ENCODE results near the gene MPEG1. TPM values are rescaled to one million over a fixed set of nuclear protein-coding genes. Genes with fewer than 3 reads are reported as not detected.

The MPEG1 gene
- not detected in 2 replicates for polyA plus RNA-seq (2011; rRNA removed)
- not detected in 2 replicates for polyA plus RNA-seq (2012; cell fraction: cytosol; rRNA removed)
- polyA plus RNA-seq (2012; cell fraction: nucleus; rRNA removed), result not detected in 2 replicates
- polyA plus RNA-seq (2017; fragmentation: RNase III; extraction: RNeasy Plus Mini Kit Qiagen cat#74134 plus additional on column Dnase treatment), result not detected in 3 replicates
- not detected in 2 replicates for polyA minus RNA-seq (2011; rRNA and poly(A)+ RNA removed)

- H3K27ac ChIP-seq, result no peak within 1 kb of the TSS
- no peak for TF ChIP-seq SREBF2 (IDR thresholded peaks at IDR 0.05)
- no peak for TF ChIP-seq FOXS1 (CRISPR knock-in tag; IDR thresholded peaks at IDR 0.05)
- no peak for TF ChIP-seq NR3C1 (IDR thresholded peaks at IDR 0.05)
- no peak for TF ChIP-seq TP53 (CRISPR knock-in tag; IDR thresholded peaks at IDR 0.05)
- TF ChIP-seq EP300 (IDR thresholded peaks at IDR 0.05), result no peak
- no peak for TF ChIP-seq CEBPB (IDR thresholded peaks at IDR 0.05)
- TF ChIP-seq NFE2L2 (conservative IDR thresholded peaks at IDR 0.05; ENCODE audit: low read length), result no peak
- no peak for TF ChIP-seq CBX2 (IDR thresholded peaks at IDR 0.05; ENCODE audit: borderline replicate concordance, low read depth)
- TF ChIP-seq JUNB (IDR thresholded peaks at IDR 0.05), result no peak
- TF ChIP-seq MAX (IDR thresholded peaks at IDR 0.05), result no peak
- TF ChIP-seq ESRRA (IDR thresholded peaks at IDR 0.05; ENCODE audit: borderline replicate concordance, low read length), result no peak
- no peak for TF ChIP-seq REST (IDR thresholded peaks at IDR 0.05)
- no peak for TF ChIP-seq FOSL2 (IDR thresholded peaks at IDR 0.05)
- TF ChIP-seq FOSL2 (CRISPR knock-in tag; IDR thresholded peaks at IDR 0.05), result no peak
- no peak for TF ChIP-seq EHMT2 (IDR thresholded peaks at IDR 0.05; ENCODE audit: low read depth)
- no peak for TF ChIP-seq RARB (CRISPR knock-in tag; IDR thresholded peaks at IDR 0.05)
- no peak for TF ChIP-seq TFCP2L1 (CRISPR knock-in tag; IDR thresholded peaks at IDR 0.05)
- TF ChIP-seq PBX3 (IDR thresholded peaks at IDR 0.05), result no peak
- no peak for TF ChIP-seq FOSB (CRISPR knock-in tag; IDR thresholded peaks at IDR 0.05)
- no peak within 1 kb of the TSS for H3K4me3 ChIP-seq
- no peak for ATAC-seq
- peaks cover 4% of the 10 kb centered on the region; the same call in 1 of the 3 replicates for H3K4me1 ChIP-seq
- ChIA-PET POLR2A (no interaction called here), CTCF (interaction anchor here (1.0 to 1.7 kb wide), 5 partner anchors 41 to 217 kb away, joined by 3 to 5 read pairs (median 4); partner anchors contain the start of gene DTX4)
- H3K9me3 ChIP-seq, result no peaks in the 10 kb centered on the region
- 17% methylated on average over 10 of the region's 10 CpGs for WGBS (ENCODE audit: missing lambda C conversion rate)
- DNase-seq (ENCODE audit: low read depth in 1 of 2, low spot score in 1 of 2), result no peak
- no peak within 1 kb of the TSS for H3K4me2 ChIP-seq
- FAIRE-seq, result no peak
Measured at GRCh38 chr11:59212744-59213631, at the start of gene MPEG1. Gene MPEG1, minus strand, starts transcription at chr11:59212927. Its CDS starts 62 bp downstream, at chr11:59212865.

GRCh38 chr11:59262177-59262818 is 49.6 kb upstream of the MPEG1 start:
- POLR2A ChIA-PET, result no interaction called here
- CTCF ChIA-PET, result interaction anchor here (1.2 kb wide), 1 partner anchor 13 kb away, joined by 3 read pairs; no protein-coding TSS in a partner anchor
- FAIRE-seq (no peak), DNase-seq (ENCODE audit: low read depth in 1 of 2, low spot score in 1 of 2) (no peak), ATAC-seq (no peak)
- Histone ChIP-seq H3K4me3 (no peak overlapping the region), H3K4me2 (no peak overlapping the region), H3K9me3 (no peaks in the 10 kb centered on the region), H3K4me1 (no peaks in the 10 kb centered on the region), H3K27ac (no peak overlapping the region)
- TF ChIP-seq MAX (IDR thresholded peaks at IDR 0.05) (no peak), NPAS2 (CRISPR knock-in tag; IDR thresholded peaks at IDR 0.05; ENCODE audit: borderline replicate concordance) (no peak), E2F6 (IDR thresholded peaks at IDR 0.05; ENCODE audit: borderline replicate concordance, low read depth) (no peak), HOXA7 (CRISPR knock-in tag; IDR thresholded peaks at IDR 0.05) (no peak), ESRRA (IDR thresholded peaks at IDR 0.05; ENCODE audit: borderline replicate concordance, low read length) (no peak), HEYL (CRISPR knock-in tag; IDR thresholded peaks at IDR 0.05) (no peak), TFCP2L1 (CRISPR knock-in tag; IDR thresholded peaks at IDR 0.05) (no peak)
- WGBS (ENCODE audit: missing lambda C conversion rate), result 55% methylated on average over 6 of the region's 7 CpGs
